Thoracic aorta (tissue), 2 donors: Measurements from ENCODE around the gene NETO2. TPM values are rescaled to one million over a fixed set of nuclear protein-coding genes. Genes with fewer than 3 reads are reported as not detected.

Source experiments
- ATAC-seq: fragments of 150-250 bp; one replicate; pipeline ENCODE4 v1.8.0; 2017; ENCODE audit warnings: low read depth; ENCODE audit not compliant: insufficient number of reproducible peaks, low FRiP score
- DNase-seq: peaks from one replicate; pipeline ENCODE4 v3.0.0-alpha.2; 2020; ENCODE audit warnings: low spot score
- H3K27ac ChIP-seq, 2 donors: fragments of 200-600 bp; sonication (generic); 1 replicate in 1 of 2; 2 replicates in 1 of 2; pipeline ENCODE4 v1.5.1; 2016; ENCODE audit warnings: mild to moderate bottlenecking in 2 of 2, moderate library complexity in 2 of 2
- H3K27me3 ChIP-seq: fragments of 200-600 bp; sonication (generic); replicated peaks from 2 replicates; pipeline ENCODE4 v1.6.0; 2016; ENCODE audit warnings: mild to moderate bottlenecking; ENCODE audit not compliant: insufficient read depth
- H3K36me3 ChIP-seq: fragments of 200-600 bp; sonication (generic); one replicate; pipeline ENCODE4 v1.5.1; 2016
- H3K4me1 ChIP-seq, 2 donors: fragments of 200-600 bp; sonication (generic); 1 replicate in 1 of 2; 2 replicates in 1 of 2; pipeline versions ENCODE4 v1.5.1 to v1.6.0; 2016; ENCODE audit warnings: low read depth in 2 of 2, mild to moderate bottlenecking in 1 of 2; ENCODE audit not compliant: control insufficient read depth in 1 of 2
- H3K4me3 ChIP-seq: fragments of 200-600 bp; sonication (generic); 2 replicates; pipeline ENCODE4 v1.5.1; 2016; ENCODE audit warnings: mild to moderate bottlenecking
- H3K9me3 ChIP-seq: fragments of 200-600 bp; sonication (generic); 2 replicates; pipeline ENCODE4 v1.5.1; 2016
- CTCF ChIP-seq: fragments of 200-600 bp; sonication (generic); IDR thresholded peaks from one replicate; pipeline ENCODE4 v1.5.1; 2019; ENCODE audit warnings: antibody characterized with exemption
- total RNA-seq, 2 donors: library from RNA; depleted of rRNA; stranded (reverse); fragments of >200 nt; gene quantifications; one replicate each; pipeline versions ENCODE4 v1.1.0 to v1.2.3, GENCODE V29; 2016

Gene NETO2
- total RNA-seq, 2 donors from 2014 or later: 0.27 to 0.78 TPM

- Histone ChIP-seq H3K9me3 (no peaks in the 10 kb centered on the region), H3K4me1 (no peaks in the 10 kb centered on the region), H3K4me3 (no peak overlapping the region), H3K27ac (no peak overlapping the region), H3K36me3 (no peaks in the 10 kb centered on the region), H3K27me3 (no peaks in the 10 kb centered on the region)
- ATAC-seq (no peak), DNase-seq (no peak)
- TF ChIP-seq CTCF: no peak
Observed at GRCh38 chr16:47054306-47054705, 89.4 kb downstream of the NETO2 start.

- no peak overlapping the region for H3K4me3 ChIP-seq
- no peaks in the 10 kb centered on the region for H3K9me3 ChIP-seq
- ATAC-seq (no peak), DNase-seq (no peak)
- H3K4me1 ChIP-seq: no peaks in the 10 kb centered on the region
- no peaks in the 10 kb centered on the region for H3K36me3 ChIP-seq
- no peaks in the 10 kb centered on the region for H3K27me3 ChIP-seq
- no peak for TF ChIP-seq CTCF
- no peak overlapping the region for H3K27ac ChIP-seq
Observed at GRCh38 chr16:47053895-47054294, 89.8 kb downstream of the NETO2 start.

- Histone ChIP-seq H3K4me1 (no peaks in the 10 kb centered on the region), H3K27me3 (no peaks in the 10 kb centered on the region), H3K4me3 (no peak overlapping the region), H3K9me3 (no peaks in the 10 kb centered on the region), H3K27ac (no peak overlapping the region), H3K36me3 (no peaks in the 10 kb centered on the region)
- TF ChIP-seq CTCF: no peak
- DNase-seq (no peak), ATAC-seq (no peak)
Observed at GRCh38 chr16:47052666-47053640, 90.8 kb downstream of the NETO2 start.

GRCh38 chr16:47051031-47051430 is 92.7 kb downstream of the NETO2 start:
- no peak for TF ChIP-seq CTCF
- DNase-seq: no peak
- H3K4me1 ChIP-seq: no peaks in the 10 kb centered on the region
- H3K9me3 ChIP-seq: no peaks in the 10 kb centered on the region
- no peak overlapping the region for H3K27ac ChIP-seq
- H3K27me3 ChIP-seq: no peaks in the 10 kb centered on the region
- no peak for ATAC-seq
- no peak overlapping the region for H3K4me3 ChIP-seq
- no peaks in the 10 kb centered on the region for H3K36me3 ChIP-seq

DNA sequence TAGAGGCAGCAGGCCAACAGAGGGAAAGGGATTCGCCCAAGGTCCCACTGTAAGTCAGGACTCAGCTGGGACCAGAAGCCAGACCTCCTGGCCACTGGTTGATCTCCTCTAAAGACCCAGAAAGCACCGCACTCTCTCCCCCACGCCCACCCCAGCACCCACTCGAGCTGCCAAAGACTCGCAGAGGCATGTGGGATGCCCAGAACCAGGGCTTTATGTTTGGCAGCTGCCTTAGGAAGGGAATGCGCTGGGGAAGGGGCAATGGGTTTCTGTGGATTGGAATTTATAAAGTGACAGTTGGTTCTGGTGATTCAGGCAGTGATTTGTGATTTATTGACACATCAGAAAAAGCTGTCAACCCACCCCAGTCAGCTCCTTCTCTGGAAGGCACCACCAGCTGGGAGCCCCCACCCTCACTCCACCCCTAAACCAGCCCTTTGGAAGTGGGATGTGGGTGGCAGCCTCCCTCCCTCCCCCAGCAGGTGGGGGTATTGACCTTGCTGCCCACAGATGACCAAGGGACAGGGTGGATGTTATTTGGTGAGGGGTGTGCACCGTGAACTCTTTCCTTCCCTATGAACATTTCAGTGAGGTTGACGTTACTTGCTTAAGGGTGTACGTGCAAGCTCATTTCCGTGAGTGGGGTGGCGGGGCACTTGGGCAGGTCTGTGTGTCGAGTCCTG is 93.7 kb downstream of the NETO2 start:
- DNase-seq (no peak), ATAC-seq (no peak)
- H3K27me3 ChIP-seq: no peaks in the 10 kb centered on the region
- no peak overlapping the region for H3K27ac ChIP-seq
- TF ChIP-seq CTCF: no peak
- no peak overlapping the region for H3K4me3 ChIP-seq
- no peaks in the 10 kb centered on the region for H3K36me3 ChIP-seq
- no peaks in the 10 kb centered on the region for H3K4me1 ChIP-seq
- no peaks in the 10 kb centered on the region for H3K9me3 ChIP-seq
